Activated naive CD8-positive, alpha-beta T cell (primary cell): ENCODE results near the gene VPS52.
"Not testable (repeated sequence)": the region's sequence is repeated elsewhere in the genome, so short reads cannot be mapped to it uniquely, and the experiment has no call there.

Experiments used
- H3K27ac Mint-ChIP-seq: one replicate; pipeline ENCODE4 v1.8.0; 2021; ENCODE audit warnings: mixed read lengths
- H3K27me3 Mint-ChIP-seq: one replicate; pipeline ENCODE4 v1.8.0; 2021; ENCODE audit warnings: mixed read lengths
- H3K36me3 Mint-ChIP-seq: one replicate; pipeline ENCODE4 v1.8.0; 2021; ENCODE audit warnings: mixed read lengths
- H3K4me1 Mint-ChIP-seq: one replicate; pipeline ENCODE4 v1.8.0; 2021; ENCODE audit warnings: low read depth, mixed read lengths
- H3K4me3 Mint-ChIP-seq: one replicate; pipeline ENCODE4 v1.8.0; 2021; ENCODE audit warnings: mild to moderate bottlenecking, mixed read lengths
- H3K9me3 Mint-ChIP-seq: one replicate; pipeline ENCODE4 v1.8.0; 2021; ENCODE audit warnings: low read depth, mixed read lengths

The VPS52 gene

GRCh38 chr6:33278810-33279209 lies 7.1 kb upstream of the VPS52 start:
- H3K9me3 Mint-ChIP-seq, result no peaks in the 10 kb centered on the region
- H3K27ac Mint-ChIP-seq, result no peak overlapping the region
- peaks cover 9% of the 10 kb centered on the region for H3K36me3 Mint-ChIP-seq
- H3K27me3 Mint-ChIP-seq, result no peaks in the 10 kb centered on the region
- peaks cover 40% of the 10 kb centered on the region for H3K4me1 Mint-ChIP-seq
- H3K4me3 Mint-ChIP-seq, result no peak overlapping the region

GRCh38 chr6:33278392-33278741 lies 6.7 kb upstream of the VPS52 start:
- Mint-ChIP-seq H3K4me1 (peaks cover 40% of the 10 kb centered on the region), H3K36me3 (peaks cover 13% of the 10 kb centered on the region), H3K27me3 (no peaks in the 10 kb centered on the region), H3K4me3 (peak overlapping the region; percentile 84), H3K27ac (no peak overlapping the region), H3K9me3 (no peaks in the 10 kb centered on the region)

- Mint-ChIP-seq H3K36me3 (peaks cover 18% of the 10 kb centered on the region), H3K9me3 (no peaks in the 10 kb centered on the region), H3K27me3 (no peaks in the 10 kb centered on the region), H3K4me1 (peaks cover 43% of the 10 kb centered on the region), H3K4me3 (peak overlapping the region; percentile 84), H3K27ac (peak overlapping the region; percentile 84)
Measured at GRCh38 chr6:33277663-33278391, 6.2 kb upstream of the VPS52 start.

GRCh38 chr6:33276864-33277662 lies 5.4 kb upstream of the VPS52 start, which contains the start of gene B3GALT4:
TSS of gene B3GALT4 (plus strand) at chr6:33277123. CDS start at chr6:33277420, 297 bp downstream.
- Mint-ChIP-seq H3K36me3 (peaks cover 23% of the 10 kb centered on the region), H3K9me3 (no peaks in the 10 kb centered on the region), H3K27me3 (no peaks in the 10 kb centered on the region), H3K4me1 (peaks cover 43% of the 10 kb centered on the region), H3K27ac (peak within 1 kb of the TSS; percentile 88), H3K4me3 (peak within 1 kb of the TSS; percentile 96)

- H3K36me3 Mint-ChIP-seq, result peaks cover 23% of the 10 kb centered on the region
Measured at GRCh38 chr6:33276581-33276863, 4.8 kb upstream of the VPS52 start.

GRCh38 chr6:33275795-33276580 lies 4.3 kb upstream of the VPS52 start:
- peak overlapping the region; percentile 96 for H3K4me3 Mint-ChIP-seq
- H3K27me3 Mint-ChIP-seq, H3K9me3 Mint-ChIP-seq: not testable (repeated sequence)
- H3K27ac Mint-ChIP-seq, result peak overlapping the region; percentile 88
- H3K4me1 Mint-ChIP-seq, result peaks cover 45% of the 10 kb centered on the region
- H3K36me3 Mint-ChIP-seq, result peaks cover 23% of the 10 kb centered on the region

More at GRCh38 chr6:33276581-33276863, 4.8 kb upstream of the VPS52 start:
- Mint-ChIP-seq H3K27me3 (no peaks in the 10 kb centered on the region), H3K27ac (peak overlapping the region; percentile 88), H3K9me3 (no peaks in the 10 kb centered on the region), H3K4me1 (peaks cover 43% of the 10 kb centered on the region), H3K4me3 (peak overlapping the region; percentile 96)

- H3K9me3 Mint-ChIP-seq, result no peaks in the 10 kb centered on the region
- no peaks in the 10 kb centered on the region for H3K27me3 Mint-ChIP-seq
- peak overlapping the region; percentile 96 for H3K4me3 Mint-ChIP-seq
- H3K27ac Mint-ChIP-seq, result peak overlapping the region; percentile 99
- peaks cover 23% of the 10 kb centered on the region for H3K36me3 Mint-ChIP-seq
- peaks cover 55% of the 10 kb centered on the region for H3K4me1 Mint-ChIP-seq
Measured at GRCh38 chr6:33273924-33274902, 2.5 kb upstream of the VPS52 start.

- H3K9me3 Mint-ChIP-seq, result no peaks in the 10 kb centered on the region
- H3K27me3 Mint-ChIP-seq, result no peaks in the 10 kb centered on the region
Measured at GRCh38 chr6:33273129-33273923, 1.6 kb upstream of the VPS52 start.

GRCh38 chr6:33272275-33273128 lies 826 bp upstream of the VPS52 start:
- Mint-ChIP-seq H3K27me3 (no peaks in the 10 kb centered on the region), H3K27ac (peak overlapping the region; percentile 99), H3K4me1 (peaks cover 43% of the 10 kb centered on the region), H3K9me3 (no peaks in the 10 kb centered on the region), H3K4me3 (peak overlapping the region; percentile 96), H3K36me3 (peaks cover 23% of the 10 kb centered on the region)

More at GRCh38 chr6:33273129-33273923, 1.6 kb upstream of the VPS52 start:
- H3K27ac Mint-ChIP-seq, result peak overlapping the region; percentile 99
- peaks cover 23% of the 10 kb centered on the region for H3K36me3 Mint-ChIP-seq
- peak overlapping the region; percentile 96 for H3K4me3 Mint-ChIP-seq
- H3K4me1 Mint-ChIP-seq, result peaks cover 49% of the 10 kb centered on the region

- no peaks in the 10 kb centered on the region for H3K9me3 Mint-ChIP-seq
- H3K4me1 Mint-ChIP-seq, result peaks cover 35% of the 10 kb centered on the region
- H3K27me3 Mint-ChIP-seq, result no peaks in the 10 kb centered on the region
- H3K36me3 Mint-ChIP-seq, result peaks cover 23% of the 10 kb centered on the region
- H3K27ac Mint-ChIP-seq, result peak overlapping the region; percentile 99
- H3K4me3 Mint-ChIP-seq, result peak overlapping the region; percentile 96
Measured at GRCh38 chr6:33271117-33271467, 584 bp downstream of the VPS52 start.

- Mint-ChIP-seq H3K9me3 (no peaks in the 10 kb centered on the region), H3K27ac (no peak overlapping the region), H3K27me3 (no peaks in the 10 kb centered on the region), H3K4me3 (no peak overlapping the region), H3K36me3 (peaks cover 6% of the 10 kb centered on the region), H3K4me1 (peaks cover 2% of the 10 kb centered on the region)
Measured at GRCh38 chr6:33264015-33264414, 7.7 kb downstream of the VPS52 start.

GRCh38 chr6:33262490-33262889 lies 9.2 kb downstream of the VPS52 start:
- not testable (repeated sequence) for H3K9me3 Mint-ChIP-seq, H3K27me3 Mint-ChIP-seq, H3K4me1 Mint-ChIP-seq, H3K36me3 Mint-ChIP-seq, H3K4me3 Mint-ChIP-seq
- H3K27ac Mint-ChIP-seq, result peak overlapping the region; percentile 51

GRCh38 chr6:33259032-33259431 lies 12.6 kb downstream of the VPS52 start:
- Mint-ChIP-seq H3K9me3 (no peaks in the 10 kb centered on the region), H3K27ac (no peak overlapping the region), H3K4me1 (peaks cover 2% of the 10 kb centered on the region), H3K27me3 (no peaks in the 10 kb centered on the region), H3K4me3 (no peak overlapping the region), H3K36me3 (peaks cover 6% of the 10 kb centered on the region)
